PC-3 (cell line): ENCODE results near the gene BDNF.

Experiments
- CTCF ChIP-seq: fragments of 300-600 bp; sonication (generic); conservative IDR thresholded peaks from 2 replicates; pipeline ENCODE4 v1.5.1; 2017; ENCODE audit warnings: antibody characterized with exemption, low read depth, mild to moderate bottlenecking, low read length
- EZH2 ChIP-seq: fragments of 300-600 bp; sonication (generic); IDR thresholded peaks from one replicate; pipeline ENCODE4 v1.6.1; 2017; ENCODE audit warnings: antibody characterized with exemption, mild to moderate bottlenecking, low read length; ENCODE audit not compliant: unreplicated experiment
- EZH2phosphoT487 ChIP-seq: fragments of 300-600 bp; sonication (generic); IDR thresholded peaks from 2 replicates; pipeline ENCODE4 v1.6.1; 2018; ENCODE audit warnings: mild to moderate bottlenecking, antibody characterized with exemption, low read length, borderline replicate concordance

- no peak for TF ChIP-seq CTCF
- no peak for TF ChIP-seq EZH2
- TF ChIP-seq EZH2phosphoT487: no peak
Measured at GRCh38 chr11:27648840-27649239, 51.4 kb downstream of the BDNF start.
